VCaP (cell line): Measurements from ENCODE around the gene RNF186.

Source experiments
- H3K27ac ChIP-seq: fragments of 450-650 bp; 2 replicates; pipeline ENCODE4 v1.5.1; 2017
- TF ChIP-seq, protein P1 (sequence below): fragments of 450-650 bp; conservative IDR thresholded peaks from 2 replicates; pipeline ENCODE4 v1.5.1; 2017; ENCODE audit warnings: mild to moderate bottlenecking, moderate library complexity

Gene RNF186

DNA sequence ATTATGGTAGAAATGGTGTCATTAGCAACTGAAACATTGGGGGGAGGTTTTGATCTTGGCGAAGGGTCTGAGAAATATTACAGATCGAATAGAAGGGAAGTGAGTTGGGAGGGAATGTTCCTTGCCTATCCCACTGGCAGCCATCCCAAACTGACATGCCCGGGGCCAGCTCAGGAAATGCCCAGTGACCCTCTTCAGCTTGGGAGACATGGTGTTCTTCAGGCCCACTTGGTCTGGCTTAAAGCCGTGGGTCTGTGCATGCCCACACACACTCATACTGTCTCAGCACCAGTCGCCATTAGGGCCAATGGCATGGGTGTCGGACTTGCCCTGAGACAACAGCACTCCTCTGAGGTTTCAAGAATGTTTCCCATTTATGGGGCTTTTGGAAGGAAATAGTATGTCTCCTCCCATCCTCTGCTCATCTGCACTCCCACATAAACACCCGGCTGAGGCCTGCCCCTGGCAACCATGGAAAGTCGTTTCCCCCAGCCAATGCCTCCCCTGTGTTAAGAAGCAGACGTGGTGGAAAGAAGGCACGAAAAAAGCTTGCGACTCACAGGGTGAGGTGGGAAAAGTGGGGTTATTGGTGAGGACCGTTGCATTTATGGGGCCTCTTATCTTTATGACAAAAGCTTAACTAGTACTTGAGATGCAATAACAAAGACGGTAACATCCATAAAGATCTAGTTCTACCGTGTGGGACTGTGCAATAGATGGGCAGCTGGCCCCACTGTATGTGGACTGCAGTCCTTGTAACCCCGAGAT, 2.0 kb downstream of the RNF186 start:
- H3K27ac ChIP-seq, result peak overlapping the region; percentile 20; the same call in 1 of the 2 replicates
- TF ChIP-seq, protein P1, sequence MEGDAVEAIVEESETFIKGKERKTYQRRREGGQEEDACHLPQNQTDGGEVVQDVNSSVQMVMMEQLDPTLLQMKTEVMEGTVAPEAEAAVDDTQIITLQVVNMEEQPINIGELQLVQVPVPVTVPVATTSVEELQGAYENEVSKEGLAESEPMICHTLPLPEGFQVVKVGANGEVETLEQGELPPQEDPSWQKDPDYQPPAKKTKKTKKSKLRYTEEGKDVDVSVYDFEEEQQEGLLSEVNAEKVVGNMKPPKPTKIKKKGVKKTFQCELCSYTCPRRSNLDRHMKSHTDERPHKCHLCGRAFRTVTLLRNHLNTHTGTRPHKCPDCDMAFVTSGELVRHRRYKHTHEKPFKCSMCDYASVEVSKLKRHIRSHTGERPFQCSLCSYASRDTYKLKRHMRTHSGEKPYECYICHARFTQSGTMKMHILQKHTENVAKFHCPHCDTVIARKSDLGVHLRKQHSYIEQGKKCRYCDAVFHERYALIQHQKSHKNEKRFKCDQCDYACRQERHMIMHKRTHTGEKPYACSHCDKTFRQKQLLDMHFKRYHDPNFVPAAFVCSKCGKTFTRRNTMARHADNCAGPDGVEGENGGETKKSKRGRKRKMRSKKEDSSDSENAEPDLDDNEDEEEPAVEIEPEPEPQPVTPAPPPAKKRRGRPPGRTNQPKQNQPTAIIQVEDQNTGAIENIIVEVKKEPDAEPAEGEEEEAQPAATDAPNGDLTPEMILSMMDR, result no peak

DNA sequence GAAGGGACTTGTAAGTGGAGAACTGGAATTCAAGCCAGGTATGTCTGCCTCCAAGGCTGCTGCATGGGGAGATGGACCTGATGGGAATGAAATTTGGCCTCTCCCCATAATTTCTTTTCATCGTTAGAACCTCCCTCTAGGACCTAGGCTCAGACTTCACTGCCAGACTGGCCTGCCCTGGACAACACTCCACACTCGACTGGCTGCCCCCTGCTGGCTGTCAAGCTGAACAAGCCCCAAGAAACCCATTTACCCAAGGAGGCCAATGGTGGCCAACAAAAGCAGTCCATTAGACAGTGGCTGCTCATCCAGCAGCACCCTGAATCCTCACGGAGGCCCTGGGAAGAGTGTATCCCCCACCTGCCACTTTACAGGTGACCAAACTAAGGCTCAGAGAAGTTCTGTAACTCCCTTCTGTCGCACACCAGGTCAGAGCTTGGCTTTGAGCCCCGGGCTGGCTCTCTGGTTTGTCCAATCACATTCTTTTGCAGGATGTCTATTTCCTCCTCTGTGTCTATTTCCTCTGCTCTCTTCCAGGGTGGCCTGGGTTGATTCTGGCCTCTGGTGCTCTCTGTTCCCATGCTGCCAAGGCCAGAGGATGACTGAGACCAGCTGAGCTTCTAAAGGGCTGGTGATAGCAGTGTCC, 3.8 kb downstream of the RNF186 start:
- TF ChIP-seq, protein P1, result peak; percentile 37
- no peak overlapping the region for H3K27ac ChIP-seq

DNA sequence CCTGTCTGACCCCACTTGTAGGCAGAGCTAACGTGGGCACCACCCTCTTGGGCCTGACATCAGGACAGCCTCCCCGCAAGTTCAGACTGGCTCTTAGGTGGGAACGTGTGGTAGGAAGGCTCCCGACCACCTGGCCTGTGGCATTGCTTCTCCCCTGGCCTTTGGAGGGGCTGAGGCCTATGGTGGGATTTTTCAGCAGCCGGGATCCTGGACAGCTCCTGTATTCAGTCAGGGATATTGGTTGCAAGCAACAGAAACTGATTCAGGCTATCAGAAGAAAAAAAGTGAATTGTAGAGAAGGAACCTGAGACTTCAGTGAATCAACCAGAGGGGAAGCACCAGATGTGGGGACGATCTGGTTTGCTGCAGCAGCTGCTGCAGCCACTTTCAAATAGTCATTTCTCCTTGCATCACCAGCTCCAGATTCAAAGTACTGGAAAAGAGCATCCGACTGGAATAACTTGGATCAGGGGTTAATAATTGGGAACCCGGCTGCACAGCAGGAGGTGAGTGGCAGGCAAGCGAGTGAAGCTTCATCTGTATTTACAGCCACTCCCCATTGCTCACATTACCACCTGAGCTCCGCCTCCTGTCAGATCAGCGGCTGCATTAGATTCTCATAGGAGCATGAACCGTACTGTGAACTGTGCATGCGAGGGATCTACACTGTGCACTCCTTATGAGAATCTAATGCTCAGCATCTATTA, 5.9 kb downstream of the RNF186 start:
- H3K27ac ChIP-seq, result no peak overlapping the region
- TF ChIP-seq, protein P1, result no peak

DNA sequence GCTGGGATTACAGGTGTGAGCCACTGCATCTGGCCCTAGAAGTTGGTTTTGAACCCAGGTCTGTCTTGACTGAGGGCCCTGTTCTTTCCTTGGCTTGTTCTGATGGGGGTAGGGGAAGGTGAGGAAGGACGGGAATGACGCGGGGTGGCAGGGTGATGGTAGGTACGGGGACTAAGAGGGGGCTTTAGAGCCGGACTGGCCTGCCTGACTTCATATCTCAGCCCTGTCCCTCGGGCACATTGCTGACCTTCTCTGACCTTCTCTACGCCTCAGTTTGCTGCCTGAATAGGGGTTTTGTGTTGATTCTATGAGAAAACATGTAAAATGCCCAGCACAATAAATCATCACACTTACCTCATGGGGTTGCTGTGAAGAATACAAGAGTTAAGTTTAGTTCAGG, 6.7 kb downstream of the RNF186 start:
- no peak overlapping the region for H3K27ac ChIP-seq
- TF ChIP-seq, protein P1, result no peak

DNA sequence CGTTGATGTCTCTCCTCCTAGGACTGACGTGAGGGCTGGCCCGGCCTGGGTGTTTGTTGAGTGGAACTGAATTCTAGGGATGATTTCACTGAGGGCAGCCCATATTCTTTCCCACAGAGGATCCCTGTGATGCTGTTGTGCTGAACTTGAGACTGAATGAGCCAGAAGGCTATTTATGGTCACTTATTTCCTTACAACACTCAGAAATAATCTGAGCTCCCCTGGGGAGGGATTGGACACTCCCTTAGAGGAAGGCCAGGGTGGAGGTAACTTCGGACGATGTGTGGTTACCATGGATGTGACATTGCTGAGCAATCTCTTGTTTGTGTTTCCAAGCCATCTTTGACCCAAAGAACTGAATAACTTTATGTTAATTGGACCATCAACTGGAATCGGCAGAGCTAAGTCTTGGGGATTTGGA, 10.2 kb downstream of the RNF186 start:
- TF ChIP-seq, protein P1, result no peak
- no peak overlapping the region for H3K27ac ChIP-seq

DNA sequence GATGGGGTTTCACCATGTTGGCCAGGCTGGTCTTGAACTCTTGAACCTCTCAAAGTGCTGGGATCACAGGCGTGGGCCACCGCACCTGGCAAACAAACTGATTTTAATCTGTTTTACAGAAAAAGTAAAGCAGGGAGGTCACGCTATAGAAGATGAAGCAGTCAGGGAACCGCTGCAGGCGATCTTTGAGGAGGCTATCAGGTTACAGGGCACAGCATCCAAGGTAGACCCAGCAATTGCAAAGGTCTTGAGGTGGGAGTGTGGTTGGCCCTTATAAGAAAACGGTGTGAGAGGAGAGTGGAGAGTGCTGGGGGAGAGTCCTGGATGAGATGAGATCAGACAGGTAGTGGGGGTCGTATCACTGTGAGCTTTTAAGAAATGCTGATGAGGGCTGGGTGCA, 12.8 kb downstream of the RNF186 start:
- TF ChIP-seq, protein P1, result no peak
- no peak overlapping the region for H3K27ac ChIP-seq
